Bronchial smooth muscle cell (primary cell): ENCODE results near the gene UBLCP1. TPM values are rescaled to one million over a fixed set of nuclear protein-coding genes. Genes with fewer than 3 reads are reported as not detected.

Experiments
- total RNA-seq: library from RNA; depleted of rRNA; stranded (reverse); fragments of >200 nt; gene quantifications from 2 replicates; pipeline ENCODE4 v1.2.1, GENCODE V29; 2014

The UBLCP1 gene
- 4.9 and 11.2 TPM in 2 replicates for total RNA-seq

GRCh38 chr5:159262859-159263568, at the start of gene UBLCP1:
Gene UBLCP1, plus strand, starts transcription at chr5:159263290. Its CDS starts 5,626 bp downstream, at chr5:159268916.

GRCh38 chr5:159330131-159330800, 67.2 kb downstream of the UBLCP1 start, which contains the start of gene IL12B:
Gene IL12B, minus strand, starts transcription at chr5:159330487. Its CDS starts 3,705 bp downstream, at chr5:159326782.

Other genes starting within 250 kb of the UBLCP1 start
- 4.7 and 11.1 TPM in 2 replicates for gene EBF1, start 163.4 kb upstream of the UBLCP1 start, total RNA-seq
- gene RNF145, start 53.7 kb upstream of the UBLCP1 start, total RNA-seq: 35.3 and 47.3 TPM in 2 replicates
- gene IL12B, start 67.2 kb downstream of the UBLCP1 start, total RNA-seq: under 0.01 and 0.16 TPM in 2 replicates